Activated CD4-positive, alpha-beta T cell treated with anti-CD3 and anti-CD28 coated beads, Interleukin-2, amount 10 ng/mL, durations not matched to agents 7 days and 5 days (primary cell): ENCODE results near the gene MGMT. TPM values are rescaled to one million over a fixed set of nuclear protein-coding genes. Genes with fewer than 3 reads are reported as not detected.

Experiments
- CTCF ChIA-PET: fragments of 350-600 bp; sonication (Branson Sonifier 250); formaldehyde crosslinking; loops from one replicate; lab custom pipeline; 2021; ENCODE audit warnings: antibody characterized with exemption; lab: Charles Lee
- POLR2A ChIA-PET: fragments of 350-600 bp; sonication (Branson Sonifier 250); formaldehyde crosslinking; loops from one replicate; lab custom pipeline; 2021; ENCODE audit warnings: antibody characterized with exemption; lab: Charles Lee
- DNase-seq: peaks from one replicate; pipeline ENCODE4 v3.0.0-alpha.2; 2020
- H3K27ac Mint-ChIP-seq: one replicate; pipeline ENCODE4 v1.8.0; 2021; ENCODE audit warnings: mild to moderate bottlenecking, moderate library complexity, mixed read lengths
- H3K27me3 Mint-ChIP-seq: one replicate; pipeline ENCODE4 v1.8.0; 2021; ENCODE audit warnings: mixed read lengths
- H3K36me3 Mint-ChIP-seq: one replicate; pipeline ENCODE4 v1.8.0; 2021; ENCODE audit warnings: low read depth, mixed read lengths
- H3K4me1 Mint-ChIP-seq: one replicate; pipeline ENCODE4 v1.8.0; 2021; ENCODE audit warnings: mixed read lengths
- H3K4me3 Mint-ChIP-seq: one replicate; pipeline ENCODE4 v1.8.0; 2021; ENCODE audit warnings: mild to moderate bottlenecking, moderate library complexity, mixed read lengths
- H3K9me3 Mint-ChIP-seq: one replicate; pipeline ENCODE4 v1.8.0; 2021; ENCODE audit warnings: mixed read lengths
- total RNA-seq, 2 experiments: library from RNA; stranded (reverse); gene quantifications; one replicate each; pipeline ENCODE4 v1.2.3, GENCODE V29; 2021

MGMT gene
- total RNA-seq, 2 experiments from 2014 or later = 17.6 to 19.3 TPM

DNA sequence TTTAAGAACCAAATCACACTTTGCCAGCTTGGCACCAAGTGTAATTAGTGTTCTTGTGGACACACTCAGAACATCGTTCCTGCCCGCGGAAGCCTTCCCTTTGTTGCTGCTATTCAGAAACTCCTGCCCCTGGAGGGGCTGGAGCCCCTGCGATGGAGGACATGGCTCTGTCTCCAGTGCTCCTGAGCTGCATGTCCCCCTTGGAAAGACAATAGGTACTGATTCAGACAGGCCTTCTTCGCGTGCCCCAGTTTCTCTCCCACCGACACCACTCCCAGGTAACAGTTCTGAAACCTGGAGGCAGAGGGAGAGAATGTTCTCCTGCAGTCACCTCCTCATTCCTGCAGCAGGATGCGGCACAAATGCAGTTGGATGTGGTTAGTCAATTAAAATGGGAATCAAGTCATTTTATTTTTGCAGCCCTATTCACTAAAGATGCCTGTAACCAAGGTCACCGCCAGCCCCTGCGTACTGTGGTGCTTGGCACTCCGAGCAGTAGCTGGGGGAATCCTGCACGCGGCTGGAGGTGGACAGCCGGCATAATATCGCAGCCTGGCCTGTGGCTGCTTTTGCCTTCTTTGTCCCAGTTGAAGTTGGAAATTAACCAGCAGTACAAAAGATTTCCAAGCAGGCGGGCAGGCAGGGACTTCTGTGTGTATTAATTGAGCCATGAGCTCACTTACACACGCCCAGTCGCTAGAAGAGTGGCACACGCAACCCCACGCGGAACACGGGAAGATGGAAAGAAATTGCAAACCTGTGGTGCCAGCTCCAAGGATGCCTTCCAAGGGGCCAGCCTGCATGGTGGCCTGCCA, 291.4 kb downstream of the MGMT start:
- no peak overlapping the region for H3K27ac Mint-ChIP-seq
- peak; percentile 3 for DNase-seq
- no peak overlapping the region for H3K4me3 Mint-ChIP-seq

DNA sequence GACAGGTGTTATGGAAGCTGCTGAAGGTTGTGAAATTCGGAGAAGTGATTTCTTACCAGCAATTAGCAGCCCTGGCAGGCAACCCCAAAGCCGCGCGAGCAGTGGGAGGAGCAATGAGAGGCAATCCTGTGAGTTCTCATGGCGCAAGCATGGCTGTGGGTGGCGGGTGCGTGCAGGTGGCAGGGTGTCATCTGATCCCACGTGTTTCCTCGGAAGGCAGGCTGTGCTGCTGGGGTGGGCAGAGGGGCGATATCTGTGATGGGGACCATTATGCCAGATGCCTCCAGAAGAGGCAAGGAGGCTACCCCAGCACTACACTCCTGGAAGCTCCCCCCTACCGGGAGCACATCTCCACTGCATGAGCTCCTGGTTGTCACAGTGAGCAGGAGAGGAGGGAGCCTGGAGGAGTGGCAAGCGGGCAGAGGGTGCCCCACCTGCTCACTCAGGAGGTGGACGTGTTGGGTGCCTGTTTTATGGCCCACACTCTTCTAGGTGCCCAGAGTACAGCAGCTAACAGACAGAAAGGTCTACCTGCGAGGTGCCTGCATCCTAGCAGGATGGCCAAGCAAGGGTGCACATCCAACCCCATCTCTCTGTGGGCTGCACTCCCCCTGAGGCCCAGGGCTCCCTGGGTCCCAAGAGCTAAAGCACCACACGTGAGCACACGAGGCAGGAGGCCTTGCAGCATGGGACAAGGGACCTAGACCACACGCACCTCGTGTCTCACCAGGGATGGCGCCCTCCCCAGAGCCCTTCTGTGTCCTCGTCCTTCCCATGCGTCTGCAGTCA, 292.4 kb downstream of the MGMT start:
- Mint-ChIP-seq H3K4me3 (no peak overlapping the region), H3K27ac (no peak overlapping the region), H3K27me3 (no peaks in the 10 kb centered on the region), H3K36me3 (no peaks in the 10 kb centered on the region), H3K9me3 (no peaks in the 10 kb centered on the region), H3K4me1 (peaks cover 12% of the 10 kb centered on the region)
- DNase-seq = peak; percentile 2
- CTCF ChIA-PET = no interaction called here
- POLR2A ChIA-PET = no interaction called here

More for the DNA sequence above, 291.4 kb downstream of the MGMT start:
- ChIA-PET POLR2A (no interaction called here), CTCF (no interaction called here)
- peaks cover 12% of the 10 kb centered on the region for H3K4me1 Mint-ChIP-seq
- H3K36me3 Mint-ChIP-seq = no peaks in the 10 kb centered on the region
- no peaks in the 10 kb centered on the region for H3K27me3 Mint-ChIP-seq
- no peaks in the 10 kb centered on the region for H3K9me3 Mint-ChIP-seq

DNA sequence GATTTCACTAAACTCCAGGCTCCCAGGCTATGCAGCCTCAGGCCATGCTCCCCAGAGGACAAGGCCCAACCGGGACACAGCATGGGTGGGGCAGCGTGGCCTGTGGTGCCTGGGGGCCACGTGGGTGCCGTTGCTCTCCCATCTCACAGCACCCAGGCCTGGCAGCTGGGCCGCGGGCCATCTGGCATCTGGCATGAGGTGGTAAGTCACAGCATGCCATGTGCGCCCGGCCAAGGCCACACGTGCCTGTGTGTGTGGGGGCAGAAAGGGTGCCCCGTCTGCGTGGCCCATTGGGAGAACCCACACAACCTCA, 292.9 kb downstream of the MGMT start:
- no peak overlapping the region for H3K27ac Mint-ChIP-seq
- ChIA-PET CTCF (no interaction called here), POLR2A (no interaction called here)
- H3K4me1 Mint-ChIP-seq = peaks cover 12% of the 10 kb centered on the region
- no peak overlapping the region for H3K4me3 Mint-ChIP-seq
- H3K36me3 Mint-ChIP-seq = no peaks in the 10 kb centered on the region
- H3K9me3 Mint-ChIP-seq = no peaks in the 10 kb centered on the region
- peak; percentile 0 for DNase-seq
- no peaks in the 10 kb centered on the region for H3K27me3 Mint-ChIP-seq

DNA sequence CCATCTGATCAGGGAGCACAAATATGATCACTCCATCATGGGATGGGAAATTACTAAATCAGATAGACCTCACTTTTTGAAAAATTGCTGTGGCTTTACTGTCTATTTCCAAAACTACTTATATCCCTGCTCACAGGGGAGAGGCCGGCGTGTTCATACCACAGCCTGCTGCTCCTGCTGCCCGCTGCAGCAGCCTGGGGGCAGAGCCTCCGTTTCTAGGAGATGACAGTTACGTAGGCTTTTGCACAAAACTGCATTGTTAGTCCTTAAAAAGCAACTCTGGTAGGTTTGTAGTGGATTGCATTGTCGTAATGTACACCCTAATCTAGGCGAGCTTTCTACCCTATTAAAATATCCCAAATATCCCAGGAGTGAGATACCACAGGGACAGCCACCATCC, 293.4 kb downstream of the MGMT start:
- no peaks in the 10 kb centered on the region for H3K27me3 Mint-ChIP-seq
- H3K4me1 Mint-ChIP-seq = peaks cover 12% of the 10 kb centered on the region
- H3K4me3 Mint-ChIP-seq = no peak overlapping the region
- ChIA-PET CTCF (no interaction called here), POLR2A (no interaction called here)
- no peaks in the 10 kb centered on the region for H3K36me3 Mint-ChIP-seq
- DNase-seq = no peak
- H3K27ac Mint-ChIP-seq = no peak overlapping the region
- H3K9me3 Mint-ChIP-seq = no peaks in the 10 kb centered on the region

DNA sequence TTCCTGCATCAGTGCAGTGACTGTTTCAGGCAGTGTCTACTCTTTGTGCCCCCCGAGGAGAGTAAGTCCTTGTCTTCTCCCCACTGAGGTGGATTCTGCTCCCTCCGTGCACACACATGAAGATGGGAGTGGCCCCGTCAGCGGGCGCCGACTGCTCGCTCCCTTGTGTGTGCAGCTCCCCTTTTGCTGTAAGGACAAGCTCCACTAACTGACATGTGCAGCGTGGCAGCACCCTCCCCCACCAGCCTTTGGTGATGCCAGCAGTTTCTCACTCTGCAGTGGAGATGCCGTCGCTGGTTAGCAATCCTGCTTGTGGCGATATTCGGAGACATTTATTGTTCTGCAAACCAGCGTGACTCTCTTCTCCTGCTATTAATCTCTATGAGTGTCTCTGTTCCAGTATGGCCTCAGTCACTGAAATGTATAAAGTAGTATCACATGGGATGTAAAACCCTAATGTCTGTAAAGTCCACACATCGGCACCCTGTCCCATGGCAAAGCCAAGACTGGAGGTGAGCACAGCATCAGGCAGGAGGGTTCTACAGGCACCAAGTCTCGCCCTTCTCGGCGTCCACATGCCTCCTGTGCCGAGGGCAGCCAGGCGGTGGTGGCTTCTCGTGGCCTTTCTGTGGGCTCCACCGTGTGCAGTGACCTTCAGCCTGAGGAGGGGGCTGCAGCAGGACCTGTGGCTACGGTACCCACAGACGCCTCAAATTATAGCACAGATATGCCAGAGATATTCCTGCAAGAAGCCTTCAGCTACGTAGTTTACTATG, 294.3 kb downstream of the MGMT start:
- H3K27me3 Mint-ChIP-seq = no peaks in the 10 kb centered on the region
- H3K36me3 Mint-ChIP-seq = peaks cover 1% of the 10 kb centered on the region
- H3K4me3 Mint-ChIP-seq = no peak overlapping the region
- DNase-seq = no peak
- POLR2A ChIA-PET = no interaction called here
- no peak overlapping the region for H3K27ac Mint-ChIP-seq
- CTCF ChIA-PET = no interaction called here
- H3K9me3 Mint-ChIP-seq = peaks cover 3% of the 10 kb centered on the region
- peaks cover 12% of the 10 kb centered on the region for H3K4me1 Mint-ChIP-seq

DNA sequence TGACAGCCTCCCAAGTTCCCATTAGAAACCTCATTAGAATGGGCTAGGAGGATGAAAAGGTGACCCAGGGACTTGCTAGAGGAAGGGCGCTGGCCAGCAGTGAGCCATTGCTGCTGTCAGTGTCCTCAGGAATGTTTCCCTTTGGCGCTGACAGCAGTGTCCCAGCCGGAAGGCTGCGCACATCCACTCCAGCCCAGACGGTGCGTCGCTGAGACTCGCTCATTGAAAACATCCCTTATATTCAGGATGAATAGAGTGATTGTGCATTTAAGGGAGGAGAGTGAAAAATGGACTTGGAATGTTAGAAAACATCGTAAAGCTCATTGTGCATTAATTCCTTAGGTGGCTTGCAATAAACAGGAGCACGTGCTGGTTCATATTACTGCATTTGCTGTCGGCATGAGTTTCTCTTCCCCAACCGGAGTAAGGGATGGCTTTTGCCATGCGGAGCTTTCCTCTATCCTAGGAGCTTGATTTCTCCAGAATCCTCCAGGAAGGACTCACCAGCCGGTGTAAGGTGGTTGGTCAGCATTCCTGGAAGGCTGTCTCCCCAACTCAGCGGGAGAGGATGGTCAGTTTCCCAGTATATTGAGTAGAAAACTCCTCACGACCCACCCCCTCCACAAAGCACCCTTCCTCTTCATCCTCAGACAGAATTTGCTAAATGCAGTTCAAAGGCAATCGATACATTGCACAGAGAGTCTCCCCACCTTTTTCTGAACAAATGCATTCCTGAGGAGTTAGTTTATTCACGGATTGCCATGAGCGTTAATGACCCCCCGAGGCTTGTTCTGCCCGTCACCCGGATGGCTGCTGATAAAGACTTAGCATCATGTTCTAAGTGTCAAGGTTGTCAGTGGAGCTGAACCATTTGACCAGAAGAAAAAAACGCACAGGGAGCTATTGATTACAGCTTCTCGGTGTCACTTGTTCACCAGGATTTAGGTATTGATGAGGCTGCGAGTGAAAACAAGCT, 295.2 kb downstream of the MGMT start:
- Mint-ChIP-seq H3K4me1 (peaks cover 6% of the 10 kb centered on the region), H3K36me3 (peaks cover 1% of the 10 kb centered on the region), H3K27me3 (no peaks in the 10 kb centered on the region), H3K4me3 (no peak overlapping the region), H3K27ac (no peak overlapping the region), H3K9me3 (peaks cover 4% of the 10 kb centered on the region)
- ChIA-PET CTCF (no interaction called here), POLR2A (no interaction called here)
- no peak for DNase-seq

DNA sequence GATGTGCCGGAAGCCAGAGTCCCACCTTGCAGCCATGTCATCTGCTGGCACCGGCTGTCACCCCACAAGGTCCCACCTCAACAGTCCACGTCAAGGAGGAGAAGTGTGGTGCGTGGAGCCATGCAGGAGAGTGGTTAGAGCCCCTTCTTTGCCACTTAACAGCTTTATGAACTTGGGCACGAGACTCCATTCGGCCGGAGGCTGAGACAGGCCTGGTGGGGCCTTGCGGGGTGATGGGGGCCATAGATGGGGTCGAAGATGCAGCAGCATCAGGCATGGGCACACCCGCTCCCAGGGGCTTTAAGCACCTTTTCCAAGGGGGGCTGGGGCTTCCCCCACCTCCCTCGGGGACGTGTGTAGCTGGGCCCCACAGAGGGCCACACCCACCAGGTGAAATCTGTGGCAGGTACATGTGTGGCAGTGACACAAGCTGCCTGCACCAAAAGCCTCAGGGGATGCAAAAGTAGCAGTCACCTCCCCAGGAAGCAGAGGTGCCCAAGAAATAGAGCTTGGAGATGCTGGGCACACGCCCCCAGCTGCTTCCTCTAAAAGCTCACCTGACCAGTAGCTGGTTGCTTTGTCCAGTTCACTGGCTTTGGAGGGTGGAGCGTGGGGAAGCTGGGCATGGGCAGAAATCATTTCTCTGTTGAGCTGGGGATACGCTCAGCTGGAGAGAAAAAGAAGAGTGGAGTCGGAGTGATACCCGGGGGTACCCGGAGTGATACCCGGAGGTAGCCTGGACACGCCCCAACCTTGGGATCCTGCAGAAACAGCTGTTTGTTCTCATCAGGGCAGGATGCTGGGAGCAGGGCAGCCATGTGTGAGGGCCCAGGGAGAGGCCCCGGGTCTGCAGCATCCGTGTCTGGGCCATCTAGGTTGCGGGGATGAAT, 297.2 kb downstream of the MGMT start:
- no peak for DNase-seq

DNA sequence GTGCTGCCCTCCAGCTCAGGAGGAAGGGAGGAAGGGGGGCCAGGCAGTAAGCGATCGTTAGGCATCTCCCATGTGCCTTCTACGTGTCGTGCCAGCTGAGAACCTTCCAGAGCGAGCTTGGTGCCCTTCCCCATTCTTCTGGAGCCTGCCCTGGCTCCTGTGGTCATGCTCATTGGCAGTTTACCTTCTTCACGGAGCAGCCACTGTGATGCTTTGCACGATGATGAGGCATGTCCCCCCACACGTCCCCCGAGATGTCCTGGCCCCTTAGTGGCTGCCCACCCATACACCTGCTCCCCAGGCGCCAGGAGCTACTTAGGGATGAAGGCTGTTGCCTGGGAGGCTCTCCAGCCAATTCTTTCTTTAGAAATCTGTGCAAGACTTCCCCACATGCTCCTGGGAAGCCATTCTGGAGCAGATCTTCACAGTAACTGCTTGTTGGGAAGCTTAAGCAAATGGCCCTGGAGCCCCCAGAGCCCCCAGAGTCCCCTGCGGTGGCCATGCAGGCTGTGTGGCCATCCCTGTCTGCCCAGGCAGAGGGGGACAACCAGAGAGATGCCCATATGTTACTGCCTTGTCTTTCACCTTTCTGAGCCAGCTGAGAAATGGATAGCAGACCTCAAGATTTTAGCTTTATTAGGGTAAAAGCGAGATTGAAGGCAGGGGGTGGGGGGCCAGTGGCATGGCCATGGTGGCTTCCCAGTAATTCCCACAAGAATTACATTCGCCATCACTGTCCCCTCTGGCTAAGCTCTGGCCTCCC, 298.0 kb downstream of the MGMT start:
- ChIA-PET CTCF (interaction anchor here (0.5 to 0.6 kb wide), 2 partner anchors 76 to 217 kb away, joined by 3 read pairs; no protein-coding TSS in a partner anchor), POLR2A (no interaction called here)

More for the DNA sequence above, 297.2 kb downstream of the MGMT start:
- POLR2A ChIA-PET = no interaction called here
- Mint-ChIP-seq H3K4me3 (no peak overlapping the region), H3K27ac (no peak overlapping the region), H3K4me1 (no peaks in the 10 kb centered on the region), H3K27me3 (no peaks in the 10 kb centered on the region), H3K36me3 (peaks cover 1% of the 10 kb centered on the region), H3K9me3 (peaks cover 4% of the 10 kb centered on the region)
- CTCF ChIA-PET = no interaction called here

DNA sequence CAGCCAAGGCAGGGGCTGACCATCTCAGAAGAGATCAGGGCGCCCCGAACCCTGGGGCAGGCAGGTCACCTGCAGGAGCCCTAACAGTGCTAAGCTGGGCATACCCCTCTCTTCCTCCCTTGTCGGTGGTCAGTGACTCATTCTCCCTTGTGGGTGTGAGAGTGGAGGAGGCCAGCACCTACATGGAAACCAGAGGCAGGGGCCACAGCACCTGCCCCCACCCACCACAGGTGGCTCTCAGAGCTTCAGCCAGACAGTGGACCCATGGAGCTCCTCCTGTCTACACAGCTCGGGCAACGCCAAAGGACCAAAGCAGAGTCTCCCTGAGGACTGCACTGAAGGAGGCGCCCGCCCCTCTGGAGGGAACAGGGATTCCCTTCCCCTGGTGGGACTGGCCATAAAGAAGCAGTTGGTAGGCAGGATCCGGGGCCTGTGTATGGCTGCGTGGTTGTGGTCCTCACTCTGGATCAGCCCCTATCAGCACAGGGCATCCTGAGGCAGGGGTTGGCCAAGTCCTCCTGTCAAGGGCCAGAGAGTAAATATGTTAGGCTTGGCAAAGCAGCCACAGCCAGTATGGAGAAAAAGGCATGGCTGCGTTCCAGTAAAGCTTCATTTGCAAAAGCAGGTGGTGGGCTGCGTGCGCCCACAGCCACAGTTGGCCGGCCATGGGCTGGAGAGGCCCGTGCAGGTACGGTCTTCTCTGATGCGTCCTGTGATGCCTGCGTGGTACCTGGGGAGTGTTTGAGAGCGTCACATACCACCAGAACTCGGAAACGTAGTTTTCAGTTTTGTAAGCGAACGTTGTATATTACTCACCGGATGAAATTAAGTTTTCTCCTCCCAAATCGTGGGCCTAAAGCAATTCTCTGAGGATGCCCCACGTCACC, 298.9 kb downstream of the MGMT start:
- CTCF ChIA-PET = no interaction called here
- no peaks in the 10 kb centered on the region for H3K27me3 Mint-ChIP-seq
- no peak overlapping the region for H3K27ac Mint-ChIP-seq
- DNase-seq = no peak
- H3K4me3 Mint-ChIP-seq = no peak overlapping the region
- POLR2A ChIA-PET = no interaction called here
- H3K9me3 Mint-ChIP-seq = peaks cover 4% of the 10 kb centered on the region
- H3K36me3 Mint-ChIP-seq = peaks cover 1% of the 10 kb centered on the region
- no peaks in the 10 kb centered on the region for H3K4me1 Mint-ChIP-seq

More for the DNA sequence above, 298.0 kb downstream of the MGMT start:
- Mint-ChIP-seq H3K9me3 (peaks cover 4% of the 10 kb centered on the region), H3K36me3 (peaks cover 1% of the 10 kb centered on the region), H3K27me3 (no peaks in the 10 kb centered on the region), H3K27ac (no peak overlapping the region), H3K4me3 (no peak overlapping the region), H3K4me1 (no peaks in the 10 kb centered on the region)
- DNase-seq = no peak
